HEK293 (cell line): ENCODE results near the gene SUSD4.

ENCODE experiments used
- ZNF169 ChIP-seq: fragments of 450-650 bp; formaldehyde crosslinking; IDR thresholded peaks from 2 replicates; pipeline ENCODE4 v1.5.1; 2016; ENCODE audit warnings: missing biosample characterization, missing genetic modification characterization
- ZNF473 ChIP-seq: fragments of 450-650 bp; formaldehyde crosslinking; IDR thresholded peaks from 2 replicates; pipeline ENCODE4 v1.5.1; 2017; ENCODE audit warnings: missing biosample characterization, missing genetic modification characterization

The SUSD4 gene

GRCh38 chr1:223175032-223175431, 188.9 kb downstream of the SUSD4 start (continued):
- TF ChIP-seq ZNF473 (tag by site-specific recombination): no peak
- TF ChIP-seq ZNF169 (tag by site-specific recombination): no peak
